ENCODE data around the gene HCRTR1. TPM values are rescaled to one million over a fixed set of nuclear protein-coding genes. Genes with fewer than 3 reads are reported as not detected.

HCRTR1 gene
- total RNA-seq, 3 donors from 2014 or later, result not detected

DNA sequence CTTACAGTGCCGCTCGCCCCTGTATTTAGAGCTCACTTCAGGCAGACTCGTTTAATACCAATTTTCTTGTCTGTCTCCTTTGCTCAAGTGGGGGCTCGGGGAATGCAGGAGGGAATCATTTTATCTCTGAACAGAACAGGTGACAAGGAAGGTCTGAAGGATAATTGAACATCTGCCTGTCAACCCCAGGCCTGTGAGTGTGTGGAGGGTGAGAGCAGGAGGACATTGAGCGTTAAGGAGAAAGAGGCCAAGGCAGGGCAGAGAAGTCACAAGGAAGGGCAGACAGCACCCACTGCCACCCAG lies 36.9 kb downstream of the HCRTR1 start:
- TF ChIP-seq POLR2A (IDR thresholded peaks at IDR 0.05), result no peak
- TF ChIP-seq POLR2AphosphoS5 (IDR thresholded peaks at IDR 0.05), result no peak
- TF ChIP-seq CTCF (IDR thresholded peaks at IDR 0.05), result no peak
- Histone ChIP-seq H3K4me1 (peaks cover 0 to 24% of the 10 kb centered on the region in 2 donors), H3K9me3 (no peaks in the 10 kb centered on the region), H3K27me3 (no peaks in the 10 kb centered on the region), H3K27ac (peak overlapping the region; percentile 40 to 48), H3K4me3 (no peak overlapping the region), H3K36me3 (no peaks in the 10 kb centered on the region)
- intact Hi-C loops (cut with DNase I; ENCODE audit: low total_unique reads), result no loop called here
- no peak for DNase-seq (ENCODE audit: low spot score in 2 of 2)

GRCh38 chr1:31655104-31655503 lies 37.6 kb downstream of the HCRTR1 start:
- Histone ChIP-seq H3K9me3 (no peaks in the 10 kb centered on the region), H3K4me3 (no peak overlapping the region), H3K27me3 (no peaks in the 10 kb centered on the region), H3K4me1 (peaks cover 0 to 21% of the 10 kb centered on the region in 2 donors), H3K27ac (peak overlapping the region; percentile 10 to 38), H3K36me3 (no peaks in the 10 kb centered on the region)
- no peak for DNase-seq (ENCODE audit: low spot score in 2 of 2)
- TF ChIP-seq CTCF (IDR thresholded peaks at IDR 0.05) (no peak), POLR2A (IDR thresholded peaks at IDR 0.05) (no peak), POLR2AphosphoS5 (IDR thresholded peaks at IDR 0.05) (no peak)
- intact Hi-C loops (cut with DNase I; ENCODE audit: low total_unique reads), result no loop called here

DNA sequence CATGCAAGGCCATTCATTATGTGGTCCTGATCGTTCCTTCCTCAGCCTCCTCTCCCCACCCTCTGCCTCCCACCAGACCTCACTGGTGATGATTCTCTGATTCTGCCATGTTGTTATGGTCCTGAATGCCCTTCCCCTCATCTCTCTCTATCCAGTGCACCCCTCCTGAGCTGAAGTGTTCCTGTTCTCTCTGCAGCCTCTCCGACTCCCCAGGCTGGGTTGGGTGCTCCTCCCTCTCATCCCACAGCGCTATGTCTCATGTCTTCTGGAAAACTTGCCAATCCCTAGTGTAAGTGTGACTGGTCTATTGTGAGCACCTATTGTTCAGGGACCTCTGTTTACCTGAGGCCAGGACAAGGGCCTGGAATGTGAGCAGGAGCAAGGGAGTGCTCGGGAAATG lies 38.3 kb downstream of the HCRTR1 start:
- peak in 1 of 2 donors; percentile 37 for DNase-seq (ENCODE audit: low spot score in 2 of 2)
- H3K4me3 ChIP-seq, result no peak overlapping the region
- H3K4me1 ChIP-seq, result peaks cover 0 to 14% of the 10 kb centered on the region in 2 donors
- peak overlapping the region; percentile 10 to 43 for H3K27ac ChIP-seq
- TF ChIP-seq CTCF (IDR thresholded peaks at IDR 0.05) (no peak), POLR2A (IDR thresholded peaks at IDR 0.05) (no peak), POLR2AphosphoS5 (IDR thresholded peaks at IDR 0.05) (no peak)
- H3K36me3 ChIP-seq, result no peaks in the 10 kb centered on the region
- intact Hi-C loops (cut with DNase I; ENCODE audit: low total_unique reads), result no loop called here
- H3K27me3 ChIP-seq, result no peaks in the 10 kb centered on the region
- H3K9me3 ChIP-seq, result no peaks in the 10 kb centered on the region

GRCh38 chr1:31657020-31657804 lies 39.7 kb downstream of the HCRTR1 start:
- Histone ChIP-seq H3K27me3 (no peaks in the 10 kb centered on the region), H3K27ac (no peak overlapping the region), H3K9me3 (no peaks in the 10 kb centered on the region), H3K4me1 (no peaks in the 10 kb centered on the region), H3K4me3 (no peak overlapping the region), H3K36me3 (no peaks in the 10 kb centered on the region)
- TF ChIP-seq POLR2A (IDR thresholded peaks at IDR 0.05), result no peak
- no peak for TF ChIP-seq CTCF (IDR thresholded peaks at IDR 0.05)
- TF ChIP-seq POLR2AphosphoS5 (IDR thresholded peaks at IDR 0.05), result no peak
- no peak for DNase-seq (ENCODE audit: low spot score in 2 of 2)
- intact Hi-C loops (cut with DNase I; ENCODE audit: low total_unique reads), result no loop called here

DNA sequence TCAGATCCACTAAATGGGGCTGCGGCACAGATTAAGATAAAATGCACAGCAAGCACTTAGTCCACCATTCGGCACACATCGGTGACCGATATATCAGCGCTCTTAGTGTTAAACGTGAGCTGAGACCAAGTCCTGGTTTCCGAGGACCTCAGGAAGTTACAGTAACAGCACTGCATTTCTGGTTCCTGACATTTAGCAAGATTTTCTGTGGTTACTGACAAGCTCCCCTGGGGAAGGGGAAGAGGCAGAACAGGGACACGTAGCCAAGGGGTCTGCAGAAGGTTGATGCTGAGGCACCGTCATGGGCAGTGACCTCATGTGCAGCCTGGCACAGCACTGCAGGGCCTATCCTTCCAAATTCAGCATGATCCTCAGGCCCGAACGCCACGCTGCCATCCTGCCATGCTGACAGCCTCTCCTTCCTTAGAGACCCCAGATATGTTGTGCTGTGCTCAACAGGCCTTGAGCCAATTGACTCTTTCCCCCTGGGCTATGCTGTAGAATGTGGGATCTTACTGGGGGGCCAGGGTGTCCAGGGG lies 40.6 kb downstream of the HCRTR1 start:
- Histone ChIP-seq H3K4me1 (no peaks in the 10 kb centered on the region), H3K4me3 (no peak overlapping the region), H3K27ac (peak overlapping the region in 1 of 2 donors; percentile 3), H3K36me3 (no peaks in the 10 kb centered on the region), H3K27me3 (no peaks in the 10 kb centered on the region), H3K9me3 (no peaks in the 10 kb centered on the region)
- intact Hi-C loops (cut with DNase I; ENCODE audit: low total_unique reads), result no loop called here
- TF ChIP-seq CTCF (IDR thresholded peaks at IDR 0.05), result no peak
- TF ChIP-seq POLR2A (IDR thresholded peaks at IDR 0.05), result no peak
- TF ChIP-seq POLR2AphosphoS5 (IDR thresholded peaks at IDR 0.05), result no peak
- DNase-seq (ENCODE audit: low spot score in 2 of 2), result no peak

All from breast epithelium (tissue), 4 donors.